Measurements from ENCODE around the gene KIF20A.
A peak's percentile ranks its signal among the peaks of the same experiment; 100 is the strongest.

KIF20A gene

GRCh38 chr5:138212828-138213160 lies 33.9 kb downstream of the KIF20A start:
- POLR2A ChIA-PET (ENCODE audit: low non-redundant PET): interaction anchor here (0.8 kb wide), 1 partner anchor 26 kb away, joined by 4 read pairs; no protein-coding TSS in a partner anchor
- peak overlapping the region; percentile 73 for H3K27ac ChIP-seq
- CTCF ChIA-PET: interaction anchor here (0.5 to 1.9 kb wide), 4 partner anchors 34 to 1949 kb away, joined by 3 to 10 read pairs (median 4); partner anchors contain the start of genes KDM3B and KIF20A
- DNase-seq (ENCODE audit: low spot score): peak; percentile 25
- TF ChIP-seq CTCF (conservative IDR thresholded peaks at IDR 0.05; ENCODE audit: low read depth): no peak

- no peak for TF ChIP-seq CTCF (conservative IDR thresholded peaks at IDR 0.05; ENCODE audit: low read depth)
- CTCF ChIA-PET: interaction anchor here (0.6 to 1.9 kb wide), 2 partner anchors 38 to 139 kb away, joined by 5 to 10 read pairs; partner anchors contain the start of gene KDM3B
- DNase-seq (ENCODE audit: low spot score): peak; percentile 100
- POLR2A ChIA-PET (ENCODE audit: low non-redundant PET): interaction anchor here (0.6 to 0.8 kb wide), 3 partner anchors 27 to 35 kb away, joined by 3 to 5 read pairs (median 4); partner anchors contain the start of genes BRD8 and KIF20A
- peak within 1 kb of the TSS; percentile 73 for H3K27ac ChIP-seq
These were observed 34.5 kb downstream of the KIF20A start, which contains the start of gene CDC23 for GRCh38 chr5:138213161-138214029. TSS of gene CDC23 (minus strand) at chr5:138213323. CDS start at chr5:138213312, 11 bp downstream.

- H3K27ac ChIP-seq: no peak overlapping the region
- POLR2A ChIA-PET (ENCODE audit: low non-redundant PET): no interaction called here
- CTCF ChIA-PET: interaction anchor here (0.6 to 0.7 kb wide), 2 partner anchors 25 to 111 kb away, joined by 4 read pairs; no protein-coding TSS in a partner anchor
- no peak for TF ChIP-seq CTCF (conservative IDR thresholded peaks at IDR 0.05; ENCODE audit: low read depth)
- DNase-seq (ENCODE audit: low spot score): no peak
These were observed 37.9 kb downstream of the KIF20A start for GRCh38 chr5:138216799-138217198.

GRCh38 chr5:138223532-138223931 lies 44.6 kb downstream of the KIF20A start:
- CTCF ChIA-PET: interaction anchor here (0.6 to 2.5 kb wide), 18 partner anchors 8 to 346 kb away, joined by 3 to 16 read pairs (median 4); partner anchors contain the start of genes CDC25C and KDM3B

GRCh38 chr5:138224712-138225111 lies 45.8 kb downstream of the KIF20A start:
- ChIA-PET POLR2A (ENCODE audit: low non-redundant PET) (no interaction called here), CTCF (interaction anchor here (0.5 to 1.6 kb wide), 7 partner anchors 36 to 187 kb away, joined by 3 to 12 read pairs (median 4); no protein-coding TSS in a partner anchor)

More at GRCh38 chr5:138223532-138223931, 44.6 kb downstream of the KIF20A start:
- TF ChIP-seq CTCF (conservative IDR thresholded peaks at IDR 0.05; ENCODE audit: low read depth): no peak
- no peak overlapping the region for H3K27ac ChIP-seq
- no peak for DNase-seq (ENCODE audit: low spot score)
- POLR2A ChIA-PET (ENCODE audit: low non-redundant PET): no interaction called here

More at GRCh38 chr5:138224712-138225111, 45.8 kb downstream of the KIF20A start:
- DNase-seq (ENCODE audit: low spot score): no peak
- TF ChIP-seq CTCF (conservative IDR thresholded peaks at IDR 0.05; ENCODE audit: low read depth): no peak
- H3K27ac ChIP-seq: no peak overlapping the region

All from RWPE1 (cell line).